ENCODE data around the gene SOD1.
"Not testable (repeated sequence)": the region's sequence is repeated elsewhere in the genome, so short reads cannot be mapped to it uniquely, and the experiment has no call there.

The SOD1 gene

GRCh38 chr21:31659536-31660258, at the start of gene SOD1:
SOD1 (plus strand) TSS chr21:31659693; CDS start chr21:31659770, 77 bp downstream.
- DNase-seq (ENCODE audit: low read depth), result peak; percentile 86

- no peak for DNase-seq (ENCODE audit: low read depth)
Observed at GRCh38 chr21:31611445-31611844, 48.0 kb upstream of the SOD1 start.

GRCh38 chr21:31612894-31613785, 46.4 kb upstream of the SOD1 start:
- peak; percentile 24 for DNase-seq (ENCODE audit: low read depth)

GRCh38 chr21:31614705-31615104, 44.8 kb upstream of the SOD1 start:
- no peak for DNase-seq (ENCODE audit: low read depth)

GRCh38 chr21:31616216-31616615, 43.3 kb upstream of the SOD1 start:
- DNase-seq (ENCODE audit: low read depth), result no peak

- DNase-seq (ENCODE audit: low read depth), result no peak
Observed at GRCh38 chr21:31618696-31619430, 40.6 kb upstream of the SOD1 start.

GRCh38 chr21:31622397-31622796, 37.1 kb upstream of the SOD1 start:
- DNase-seq (ENCODE audit: low read depth), result no peak

- DNase-seq (ENCODE audit: low read depth), result no peak
Observed at GRCh38 chr21:31623664-31624063, 35.8 kb upstream of the SOD1 start.

GRCh38 chr21:31624181-31624580, 35.3 kb upstream of the SOD1 start:
- DNase-seq (ENCODE audit: low read depth), result no peak

- DNase-seq (ENCODE audit: low read depth), result no peak
Observed at GRCh38 chr21:31624961-31625491, 34.5 kb upstream of the SOD1 start.

- DNase-seq (ENCODE audit: low read depth), result peak; percentile 55
Observed at GRCh38 chr21:31629972-31630711, 29.4 kb upstream of the SOD1 start.

- not testable (repeated sequence) for DNase-seq (ENCODE audit: low read depth)
Observed at GRCh38 chr21:31631881-31632280, 27.6 kb upstream of the SOD1 start.

- no peak for DNase-seq (ENCODE audit: low read depth)
Observed at GRCh38 chr21:31634993-31635392, 24.5 kb upstream of the SOD1 start.

GRCh38 chr21:31636874-31637273, 22.6 kb upstream of the SOD1 start:
- DNase-seq (ENCODE audit: low read depth), result no peak

GRCh38 chr21:31641416-31641922, 18.0 kb upstream of the SOD1 start:
- DNase-seq (ENCODE audit: low read depth), result no peak

GRCh38 chr21:31644643-31645042, 14.8 kb upstream of the SOD1 start:
- no peak for DNase-seq (ENCODE audit: low read depth)

GRCh38 chr21:31647650-31648049, 11.8 kb upstream of the SOD1 start:
- DNase-seq (ENCODE audit: low read depth), result no peak

- DNase-seq (ENCODE audit: low read depth), result no peak
Observed at GRCh38 chr21:31650930-31651329, 8.6 kb upstream of the SOD1 start.

- not testable (repeated sequence) for DNase-seq (ENCODE audit: low read depth)
Observed at GRCh38 chr21:31651491-31651890, 8.0 kb upstream of the SOD1 start.

- DNase-seq (ENCODE audit: low read depth), result no peak
Observed at GRCh38 chr21:31654340-31654739, 5.2 kb upstream of the SOD1 start.

All from stromal cell of bone marrow (primary cell).